Mucosa of descending colon (tissue), 3 donors: ENCODE measurements around the gene LRRK2. TPM values are rescaled to one million over a fixed set of nuclear protein-coding genes. Genes with fewer than 3 reads are reported as not detected.

Experiments
- ATAC-seq: fragments of 200-7000 bp; cut with Tn5 transposase; one replicate; pipeline ENCODE4 v1.9.1; 2020; ENCODE audit warnings: mild to moderate bottlenecking, moderate library complexity
- DNase-seq, 3 donors: peaks; one replicate each; pipeline ENCODE4 v3.0.0-alpha.2; 2020
- H3K36me3 ChIP-seq: fragments of 200-600 bp; one replicate; pipeline ENCODE4 v1.8.0; 2021; ENCODE audit warnings: low read depth, mild to moderate bottlenecking
- H3K4me1 ChIP-seq: fragments of 200-600 bp; one replicate; pipeline ENCODE4 v1.8.0; 2021; ENCODE audit warnings: low read depth, mild to moderate bottlenecking
- H3K4me3 ChIP-seq: fragments of 200-600 bp; one replicate; pipeline ENCODE4 v1.8.0; 2021; ENCODE audit warnings: mild to moderate bottlenecking
- H3K9me3 ChIP-seq: fragments of 200-600 bp; one replicate; pipeline ENCODE4 v1.8.0; 2021; ENCODE audit warnings: mild to moderate bottlenecking
- CTCF ChIP-seq: fragments of 200-600 bp; IDR thresholded peaks from one replicate; pipeline ENCODE4 v1.8.0; 2022; ENCODE audit warnings: antibody characterized with exemption, mild to moderate bottlenecking
- intact Hi-C, 2 donors: fragments of 100-400 bp; cut with DNase I in 1 of 2; cut with micrococcal nuclease in 1 of 2; formaldehyde crosslinking; loops; one replicate each; pipeline versions ENCODE4 v1.11.0 to v1.11.1; 2022; cut with DNase I, micrococcal nuclease
- total RNA-seq, 3 donors: library from RNA; stranded (reverse); fragmentation: NEBNext Ultra II Directional in 2 of 3; extraction: Animal tissue kit (Norgen Biotek cat#: 25700) in 2 of 3; gene quantifications; one replicate each; pipeline versions ENCODE4 v1.2.1 to v1.2.4, GENCODE V29; 2021 to 2023
- donor health status: DM: no; HTN: no; CAD: no; lungs with moderate emphysema.
- donor health status: DM: no; HTN: no; CAD: no.
- donor health status: DM: no; HTN: yes; CAD: no.

The LRRK2 gene
- total RNA-seq, 3 donors from 2014 or later: 1.6 to 15.7 (median 3.3) TPM

GRCh38 chr12:40292788-40293429 is 68.1 kb downstream of the LRRK2 start:
- no peaks in the 10 kb centered on the region for H3K4me1 ChIP-seq
- no peak for DNase-seq
- no peak for TF ChIP-seq CTCF
- H3K36me3 ChIP-seq: no peaks in the 10 kb centered on the region
- no peaks in the 10 kb centered on the region for H3K9me3 ChIP-seq
- intact Hi-C loops: no loop called here
- ATAC-seq: no peak
- H3K4me3 ChIP-seq: no peak overlapping the region

- no peaks in the 10 kb centered on the region for H3K9me3 ChIP-seq
- H3K36me3 ChIP-seq: no peaks in the 10 kb centered on the region
- no peak for ATAC-seq
- intact Hi-C loops: no loop called here
- no peak overlapping the region for H3K4me3 ChIP-seq
- no peak for TF ChIP-seq CTCF
- H3K4me1 ChIP-seq: no peaks in the 10 kb centered on the region
- no peak for DNase-seq
Observed at GRCh38 chr12:40298341-40298740, 73.5 kb downstream of the LRRK2 start.

- DNase-seq (no peak), ATAC-seq (no peak)
- no peaks in the 10 kb centered on the region for H3K4me1 ChIP-seq
- H3K9me3 ChIP-seq: no peaks in the 10 kb centered on the region
- no peaks in the 10 kb centered on the region for H3K36me3 ChIP-seq
- no peak overlapping the region for H3K4me3 ChIP-seq
- no peak for TF ChIP-seq CTCF
- intact Hi-C loops: no loop called here
Observed at GRCh38 chr12:40300490-40300889, 75.7 kb downstream of the LRRK2 start.

GRCh38 chr12:40309001-40309400 is 84.2 kb downstream of the LRRK2 start:
- H3K4me3 ChIP-seq: no peak overlapping the region
- no peaks in the 10 kb centered on the region for H3K9me3 ChIP-seq
- H3K36me3 ChIP-seq: no peaks in the 10 kb centered on the region
- H3K4me1 ChIP-seq: no peaks in the 10 kb centered on the region
- no peak for DNase-seq
- no peak for TF ChIP-seq CTCF
- intact Hi-C loops: no loop called here
- no peak for ATAC-seq

- intact Hi-C loops: loop anchor here in 1 of 2 donors (5.0 kb wide), 1 partner anchor 158 kb away; no protein-coding TSS in a partner anchor
- Histone ChIP-seq H3K4me3 (no peak overlapping the region), H3K4me1 (no peaks in the 10 kb centered on the region), H3K36me3 (no peaks in the 10 kb centered on the region), H3K9me3 (no peaks in the 10 kb centered on the region)
- TF ChIP-seq CTCF: no peak
- ATAC-seq: no peak
- no peak for DNase-seq
Observed at GRCh38 chr12:40310211-40310610, 85.4 kb downstream of the LRRK2 start.

GRCh38 chr12:40312196-40312595 is 87.4 kb downstream of the LRRK2 start:
- intact Hi-C loops: loop anchor here in 1 of 2 donors (5.0 kb wide), 1 partner anchor 160 kb away; no protein-coding TSS in a partner anchor
- H3K9me3 ChIP-seq: no peaks in the 10 kb centered on the region
- H3K36me3 ChIP-seq: no peaks in the 10 kb centered on the region
- no peak overlapping the region for H3K4me3 ChIP-seq
- DNase-seq (no peak), ATAC-seq (no peak)
- H3K4me1 ChIP-seq: no peaks in the 10 kb centered on the region
- TF ChIP-seq CTCF: no peak
